Neural cell (in vitro differentiated cells): ENCODE data around the gene CNIH3. TPM values are rescaled to one million over a fixed set of nuclear protein-coding genes. Genes with fewer than 3 reads are reported as not detected.

Experiments
- H2AFZ ChIP-seq: fragments of 200-600, 300-800 bp; sonication (generic), shearing (Covaris generic); 2 replicates; pipeline ENCODE4 v1.6.0; 2014; ENCODE audit warnings: low read depth, mild to moderate bottlenecking, antibody characterized with exemption, low read length, moderate library complexity
- H3F3A ChIP-seq: fragments of 200-600 bp; shearing (Covaris generic); 2 replicates; pipeline ENCODE4 v1.6.1; 2016; ENCODE audit warnings: mild to moderate bottlenecking, moderate library complexity, mixed read lengths, antibody characterized with exemption, low read length; ENCODE audit not compliant: insufficient read depth, poor library complexity, severe bottlenecking
- H3K27ac ChIP-seq: fragments of 200-600, 300-800 bp; sonication (generic), shearing (Covaris generic); 2 replicates; pipeline ENCODE4 v1.5.1; 2014; ENCODE audit warnings: mild to moderate bottlenecking, low read length, moderate library complexity
- H3K27me3 ChIP-seq: fragments of 300-800, 200-600 bp; sonication (generic), shearing (Covaris generic); 2 replicates; pipeline ENCODE4 v1.6.0; 2014; ENCODE audit warnings: mild to moderate bottlenecking, low read depth, low read length, moderate library complexity; ENCODE audit not compliant: insufficient read depth
- H3K36me3 ChIP-seq: fragments of 300-800, 200-600 bp; sonication (generic), shearing (Covaris generic); 2 replicates; pipeline ENCODE4 v1.5.1; 2014; ENCODE audit warnings: mild to moderate bottlenecking, antibody characterized with exemption, low read length, moderate library complexity; ENCODE audit not compliant: insufficient read depth
- H3K4me2 ChIP-seq: fragments of 300-800, 200-600 bp; sonication (generic), shearing (Covaris generic); 2 replicates; pipeline ENCODE4 v1.6.0; 2014; ENCODE audit warnings: mild to moderate bottlenecking, low read length
- H3K4me3 ChIP-seq: fragments of 300-800, 200-600 bp; sonication (generic), shearing (Covaris generic); 2 replicates; pipeline ENCODE4 v1.5.1; 2014; ENCODE audit warnings: mild to moderate bottlenecking, low read length, moderate library complexity
- H3K79me2 ChIP-seq: fragments of 200-600 bp; shearing (Covaris generic); replicated peaks from 2 replicates; pipeline ENCODE4 v1.6.0; 2014; ENCODE audit warnings: mild to moderate bottlenecking, low read length, moderate library complexity; ENCODE audit not compliant: insufficient read depth
- H3K9ac ChIP-seq: fragments of 300-800, 200-600 bp; sonication (generic), shearing (Covaris generic); 2 replicates; pipeline ENCODE4 v1.6.1; 2016; ENCODE audit warnings: mild to moderate bottlenecking, low read length, mixed read lengths
- H3K9me2 ChIP-seq: fragments of 200-600 bp; shearing (Covaris generic); 2 replicates; pipeline ENCODE4 v1.6.1; 2016; ENCODE audit warnings: mild to moderate bottlenecking, low read length, mixed read lengths; ENCODE audit not compliant: insufficient read depth
- H3K9me3 ChIP-seq: fragments of 200-600, 300-800 bp; sonication (generic), shearing (Covaris generic); 2 replicates; pipeline ENCODE4 v1.6.1; 2016; ENCODE audit warnings: mild to moderate bottlenecking, mixed run types, low read length, moderate library complexity, mixed read lengths
- H4K20me1 ChIP-seq: fragments of 200-600 bp; shearing (Covaris generic); 2 replicates; pipeline ENCODE4 v1.6.1; 2016; ENCODE audit warnings: mild to moderate bottlenecking, mixed run types; ENCODE audit not compliant: insufficient read depth
- EP300 ChIP-seq: fragments of 450-650 bp; conservative IDR thresholded peaks from 2 replicates; pipeline ENCODE4 v1.6.1; 2014; ENCODE audit warnings: antibody characterized with exemption, mild to moderate bottlenecking, moderate library complexity; ENCODE audit not compliant: poor library complexity, severe bottlenecking
- EZH2 ChIP-seq: fragments of 200-600, 300-800 bp; shearing (Covaris generic), sonication (generic); IDR thresholded peaks from 2 replicates; pipeline ENCODE4 v1.6.1; 2014; ENCODE audit warnings: antibody characterized with exemption, low read length, borderline replicate concordance, mild to moderate bottlenecking; ENCODE audit not compliant: insufficient read depth, poor library complexity, severe bottlenecking
- MXI1 ChIP-seq: fragments of 450-650 bp; conservative IDR thresholded peaks from 2 replicates; pipeline ENCODE4 v1.6.1; 2014; ENCODE audit warnings: antibody characterized with exemption, mild to moderate bottlenecking; ENCODE audit not compliant: poor library complexity, severe bottlenecking
- POLR2AphosphoS5 ChIP-seq: IDR thresholded peaks from 2 replicates; pipeline ENCODE4 v1.6.1; 2012
- RAD21 ChIP-seq: fragments of 450-650 bp; conservative IDR thresholded peaks from 2 replicates; pipeline ENCODE4 v1.6.1; 2014; ENCODE audit warnings: antibody characterized with exemption, mild to moderate bottlenecking, moderate library complexity
- SMC3 ChIP-seq: fragments of 450-650 bp; conservative IDR thresholded peaks from 2 replicates; pipeline ENCODE4 v1.6.1; 2014; ENCODE audit warnings: antibody characterized with exemption, mild to moderate bottlenecking, moderate library complexity; ENCODE audit not compliant: poor library complexity
- TAF1 ChIP-seq: IDR thresholded peaks from 2 replicates; pipeline ENCODE4 v1.6.1; 2012; ENCODE audit warnings: low read depth
- polyA plus RNA-seq: library from polyadenylated mRNA; depleted of rRNA; stranded (reverse); fragments of >200 nt; gene quantifications from 2 replicates; pipeline ENCODE4 v1.2.3, GENCODE V29; 2014
- TF ChIP-seq, protein P1 (sequence below): IDR thresholded peaks from 2 replicates; pipeline ENCODE4 v1.6.1; 2012; ENCODE audit warnings: borderline replicate concordance
- TF ChIP-seq, protein P2 (sequence below): fragments of 450-650 bp; IDR thresholded peaks from 2 replicates; pipeline ENCODE4 v1.5.1; 2014; ENCODE audit warnings: antibody characterized with exemption, mild to moderate bottlenecking, moderate library complexity; ENCODE audit not compliant: poor library complexity, severe bottlenecking

CNIH3 gene
- polyA plus RNA-seq, 1 donor from 2014 or later, result 9.3 TPM

DNA sequence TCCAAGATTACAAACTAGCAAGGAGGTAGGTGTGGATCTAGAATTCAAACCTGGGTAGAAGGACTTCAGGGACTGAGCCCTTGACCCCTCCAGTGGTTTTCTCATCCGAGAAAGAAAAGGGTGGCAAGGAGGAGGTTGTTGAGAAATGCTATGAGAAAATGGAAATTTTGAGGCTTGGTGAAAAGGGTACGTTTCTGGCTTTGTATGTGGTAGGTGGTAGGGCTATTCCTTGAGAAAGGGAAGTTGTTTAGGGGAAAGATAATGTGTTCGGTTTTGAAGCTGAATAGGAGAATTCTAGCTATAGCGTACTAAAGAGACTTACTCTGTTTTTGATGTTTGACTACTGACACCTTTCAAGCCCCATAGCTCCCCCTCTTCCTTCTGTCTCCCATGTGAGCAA lies 133.8 kb downstream of the CNIH3 start:
- Histone ChIP-seq H3K27ac (peak overlapping the region; percentile 74), H3K9me3 (no peaks in the 10 kb centered on the region), H3K36me3 (no peaks in the 10 kb centered on the region), H3K4me2 (no peak overlapping the region), H3K9me2 (no peaks in the 10 kb centered on the region), H4K20me1 (no peaks in the 10 kb centered on the region), H2AFZ (no peak overlapping the region), H3F3A (no peaks in the 10 kb centered on the region), H3K4me3 (no peak overlapping the region), H3K27me3 (no peaks in the 10 kb centered on the region), H3K79me2 (no peaks in the 10 kb centered on the region), H3K9ac (no peak overlapping the region)
- TF ChIP-seq SMC3 (no peak), MXI1 (no peak), RAD21 (no peak), EP300 (no peak), EZH2 (no peak), POLR2AphosphoS5 (no peak), TAF1 (no peak)
- TF ChIP-seq, protein P1, sequence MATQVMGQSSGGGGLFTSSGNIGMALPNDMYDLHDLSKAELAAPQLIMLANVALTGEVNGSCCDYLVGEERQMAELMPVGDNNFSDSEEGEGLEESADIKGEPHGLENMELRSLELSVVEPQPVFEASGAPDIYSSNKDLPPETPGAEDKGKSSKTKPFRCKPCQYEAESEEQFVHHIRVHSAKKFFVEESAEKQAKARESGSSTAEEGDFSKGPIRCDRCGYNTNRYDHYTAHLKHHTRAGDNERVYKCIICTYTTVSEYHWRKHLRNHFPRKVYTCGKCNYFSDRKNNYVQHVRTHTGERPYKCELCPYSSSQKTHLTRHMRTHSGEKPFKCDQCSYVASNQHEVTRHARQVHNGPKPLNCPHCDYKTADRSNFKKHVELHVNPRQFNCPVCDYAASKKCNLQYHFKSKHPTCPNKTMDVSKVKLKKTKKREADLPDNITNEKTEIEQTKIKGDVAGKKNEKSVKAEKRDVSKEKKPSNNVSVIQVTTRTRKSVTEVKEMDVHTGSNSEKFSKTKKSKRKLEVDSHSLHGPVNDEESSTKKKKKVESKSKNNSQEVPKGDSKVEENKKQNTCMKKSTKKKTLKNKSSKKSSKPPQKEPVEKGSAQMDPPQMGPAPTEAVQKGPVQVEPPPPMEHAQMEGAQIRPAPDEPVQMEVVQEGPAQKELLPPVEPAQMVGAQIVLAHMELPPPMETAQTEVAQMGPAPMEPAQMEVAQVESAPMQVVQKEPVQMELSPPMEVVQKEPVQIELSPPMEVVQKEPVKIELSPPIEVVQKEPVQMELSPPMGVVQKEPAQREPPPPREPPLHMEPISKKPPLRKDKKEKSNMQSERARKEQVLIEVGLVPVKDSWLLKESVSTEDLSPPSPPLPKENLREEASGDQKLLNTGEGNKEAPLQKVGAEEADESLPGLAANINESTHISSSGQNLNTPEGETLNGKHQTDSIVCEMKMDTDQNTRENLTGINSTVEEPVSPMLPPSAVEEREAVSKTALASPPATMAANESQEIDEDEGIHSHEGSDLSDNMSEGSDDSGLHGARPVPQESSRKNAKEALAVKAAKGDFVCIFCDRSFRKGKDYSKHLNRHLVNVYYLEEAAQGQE, result no peak
- TF ChIP-seq, protein P2, sequence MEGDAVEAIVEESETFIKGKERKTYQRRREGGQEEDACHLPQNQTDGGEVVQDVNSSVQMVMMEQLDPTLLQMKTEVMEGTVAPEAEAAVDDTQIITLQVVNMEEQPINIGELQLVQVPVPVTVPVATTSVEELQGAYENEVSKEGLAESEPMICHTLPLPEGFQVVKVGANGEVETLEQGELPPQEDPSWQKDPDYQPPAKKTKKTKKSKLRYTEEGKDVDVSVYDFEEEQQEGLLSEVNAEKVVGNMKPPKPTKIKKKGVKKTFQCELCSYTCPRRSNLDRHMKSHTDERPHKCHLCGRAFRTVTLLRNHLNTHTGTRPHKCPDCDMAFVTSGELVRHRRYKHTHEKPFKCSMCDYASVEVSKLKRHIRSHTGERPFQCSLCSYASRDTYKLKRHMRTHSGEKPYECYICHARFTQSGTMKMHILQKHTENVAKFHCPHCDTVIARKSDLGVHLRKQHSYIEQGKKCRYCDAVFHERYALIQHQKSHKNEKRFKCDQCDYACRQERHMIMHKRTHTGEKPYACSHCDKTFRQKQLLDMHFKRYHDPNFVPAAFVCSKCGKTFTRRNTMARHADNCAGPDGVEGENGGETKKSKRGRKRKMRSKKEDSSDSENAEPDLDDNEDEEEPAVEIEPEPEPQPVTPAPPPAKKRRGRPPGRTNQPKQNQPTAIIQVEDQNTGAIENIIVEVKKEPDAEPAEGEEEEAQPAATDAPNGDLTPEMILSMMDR, result no peak

DNA sequence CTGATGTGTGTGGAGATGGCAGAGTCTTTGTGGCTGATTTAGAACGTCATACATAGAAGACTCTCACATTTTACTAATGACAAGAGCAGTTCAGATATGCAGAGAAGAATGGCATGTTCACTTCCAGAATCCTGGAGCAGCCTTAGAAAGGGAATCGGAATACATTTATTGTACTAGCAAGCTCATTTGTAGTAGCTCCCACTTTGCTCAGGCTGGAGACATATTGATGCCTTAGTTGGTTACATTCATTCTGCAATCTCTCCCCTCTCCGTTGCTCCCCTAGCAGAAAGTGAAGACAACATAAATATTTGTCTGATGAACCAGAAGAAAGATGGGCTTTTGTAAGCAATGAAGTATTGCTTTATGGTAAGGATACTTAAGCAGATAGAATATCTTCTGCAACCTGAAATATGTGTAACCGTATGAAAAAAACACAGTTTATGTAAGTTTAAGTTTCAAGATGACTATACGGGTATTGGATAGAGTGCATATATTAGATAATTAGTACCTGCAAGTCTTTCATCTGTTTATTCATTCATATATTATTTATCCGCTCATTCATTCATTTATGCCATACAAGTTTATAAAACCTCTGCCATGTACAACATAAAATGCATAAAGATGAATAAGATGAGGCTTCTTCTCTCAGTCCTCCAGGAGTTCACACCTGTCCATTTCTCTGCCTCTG lies 135.7 kb downstream of the CNIH3 start:
- H3K27ac ChIP-seq, result peak overlapping the region; percentile 74
- H3K79me2 ChIP-seq, result no peaks in the 10 kb centered on the region
- H2AFZ ChIP-seq, result no peak overlapping the region
- no peaks in the 10 kb centered on the region for H3K27me3 ChIP-seq
- no peaks in the 10 kb centered on the region for H3K36me3 ChIP-seq
- H3K9me3 ChIP-seq, result no peaks in the 10 kb centered on the region
- H4K20me1 ChIP-seq, result no peaks in the 10 kb centered on the region
- no peaks in the 10 kb centered on the region for H3F3A ChIP-seq
- H3K9me2 ChIP-seq, result no peaks in the 10 kb centered on the region
- peak overlapping the region; percentile 28 for H3K4me2 ChIP-seq
- peak overlapping the region; percentile 27 for H3K9ac ChIP-seq
- peak overlapping the region; percentile 20 for H3K4me3 ChIP-seq
- TF ChIP-seq EP300 (peak; percentile 42), SMC3 (no peak)
- TF ChIP-seq, protein P1, result peak; percentile 98
